Effector CD4-positive, alpha-beta T cell (primary cell): ENCODE results near the gene COQ2.
A peak's percentile ranks its signal among the peaks of the same experiment; 100 is the strongest.
"Not testable (repeated sequence)": the region's sequence is repeated elsewhere in the genome, so short reads cannot be mapped to it uniquely, and the experiment has no call there.

ENCODE experiments used
- DNase-seq: peaks from one replicate; pipeline ENCODE4 v3.0.0-alpha.2; 2020

COQ2 gene

GRCh38 chr4:83283181-83283580 lies 1.4 kb downstream of the COQ2 start:
- DNase-seq, result no peak

GRCh38 chr4:83282049-83282535 lies 2.5 kb downstream of the COQ2 start:
- DNase-seq, result peak; percentile 56

- DNase-seq, result no peak
Observed at GRCh38 chr4:83281307-83281706, 3.3 kb downstream of the COQ2 start.

- no peak for DNase-seq
Observed at GRCh38 chr4:83276299-83277040, 8.1 kb downstream of the COQ2 start.

- not testable (repeated sequence) for DNase-seq
Observed at GRCh38 chr4:83273926-83274325, 10.7 kb downstream of the COQ2 start.

GRCh38 chr4:83272900-83273299 lies 11.7 kb downstream of the COQ2 start:
- no peak for DNase-seq

GRCh38 chr4:83269256-83269655 lies 15.3 kb downstream of the COQ2 start:
- no peak for DNase-seq

GRCh38 chr4:83268491-83268890 lies 16.1 kb downstream of the COQ2 start:
- DNase-seq, result no peak

- no peak for DNase-seq
Observed at GRCh38 chr4:83267830-83268475, 16.6 kb downstream of the COQ2 start.

GRCh38 chr4:83267121-83267829 lies 17.3 kb downstream of the COQ2 start:
- DNase-seq, result no peak

GRCh38 chr4:83266689-83267088 lies 17.9 kb downstream of the COQ2 start:
- no peak for DNase-seq

GRCh38 chr4:83263106-83263505 lies 21.5 kb downstream of the COQ2 start:
- DNase-seq, result no peak

GRCh38 chr4:83262682-83263081 lies 21.9 kb downstream of the COQ2 start:
- no peak for DNase-seq

- no peak for DNase-seq
Observed at GRCh38 chr4:83261307-83261706, 23.3 kb downstream of the COQ2 start.

- no peak for DNase-seq
Observed at GRCh38 chr4:83259586-83259985, 25.0 kb downstream of the COQ2 start.

GRCh38 chr4:83258461-83258860 lies 26.1 kb downstream of the COQ2 start:
- DNase-seq, result no peak

- DNase-seq, result no peak
Observed at GRCh38 chr4:83257811-83258210, 26.8 kb downstream of the COQ2 start.

GRCh38 chr4:83255584-83255983 lies 29.0 kb downstream of the COQ2 start:
- no peak for DNase-seq

GRCh38 chr4:83252782-83253405 lies 31.7 kb downstream of the COQ2 start:
- DNase-seq, result peak; percentile 67

GRCh38 chr4:83251447-83251830 lies 33.2 kb downstream of the COQ2 start:
- DNase-seq, result no peak

GRCh38 chr4:83250687-83251446 lies 33.7 kb downstream of the COQ2 start:
- DNase-seq, result no peak

- DNase-seq, result no peak
Observed at GRCh38 chr4:83248486-83248885, 36.1 kb downstream of the COQ2 start.
